HEK293 (cell line): ENCODE data around the gene FAM168A.

Source experiments
- CTCF ChIA-PET: fragments of 350-600 bp; formaldehyde crosslinking; extraction: SDS; loops from one replicate; lab custom pipeline; 2021; ENCODE audit warnings: antibody characterized with exemption; lab: Yijun Ruan, JAX
- POLR2A ChIA-PET: fragments of 300-600 bp; formaldehyde crosslinking; extraction: SDS; loops from one replicate; lab custom pipeline; 2020; ENCODE audit warnings: antibody characterized with exemption, inconsistent platforms; lab: Yijun Ruan, JAX
- H3K27ac ChIP-seq: fragments of 200-500 bp; sonication (Bioruptor generic); 2 replicates; pipeline ENCODE4 v1.5.1; 2014; ENCODE audit warnings: low read depth, low read length, control low read depth, inconsistent platforms; ENCODE audit errors: extremely low read depth
- H3K36me3 ChIP-seq, 2 experiments: fragments of 200-500 bp in 1 of 2; sonication (Bioruptor generic) in 1 of 2; 1 replicate in 1 of 2; 2 replicates in 1 of 2; pipeline ENCODE4 v1.5.1; 2014 to 2017; ENCODE audit warnings: inconsistent platforms in 2 of 2, low read length in 2 of 2; ENCODE audit not compliant: control insufficient read depth in 2 of 2, insufficient read depth in 1 of 2
- H3K4me1 ChIP-seq: fragments of 200-500 bp; sonication (Bioruptor generic); 2 replicates; pipeline ENCODE4 v1.5.1; 2014; ENCODE audit warnings: mild to moderate bottlenecking, low read length, inconsistent platforms; ENCODE audit not compliant: control insufficient read depth, insufficient read depth
- H3K4me3 ChIP-seq: 2 replicates; pipeline ENCODE4 v1.5.1; 2011; ENCODE audit warnings: low read depth, mild to moderate bottlenecking, control low read depth, low read length, moderate library complexity
- H3K9me3 ChIP-seq: fragments of 200-500 bp; sonication (Bioruptor generic); 2 replicates; pipeline ENCODE4 v1.5.1; 2014; ENCODE audit warnings: low read depth, low read length, inconsistent platforms; ENCODE audit not compliant: control insufficient read depth, insufficient read depth
- HOXC10 ChIP-seq: sonication (generic); formaldehyde crosslinking; IDR thresholded peaks from 2 replicates; pipeline ENCODE4 v1.8.1; 2023; ENCODE audit warnings: mild to moderate bottlenecking, missing genetic modification reagents
- KLF1 ChIP-seq: fragments of 450-650 bp; formaldehyde crosslinking; IDR thresholded peaks from 2 replicates; pipeline ENCODE4 v1.5.1; 2016; ENCODE audit warnings: missing biosample characterization, missing genetic modification characterization
- KLF8 ChIP-seq: fragments of 450-650 bp; formaldehyde crosslinking; IDR thresholded peaks from 2 replicates; pipeline ENCODE4 v1.5.1; 2016; ENCODE audit warnings: missing biosample characterization, missing genetic modification characterization
- KLF9 ChIP-seq: fragments of 450-650 bp; formaldehyde crosslinking; IDR thresholded peaks from 2 replicates; pipeline ENCODE4 v1.5.1; 2016; ENCODE audit warnings: missing biosample characterization, missing genetic modification characterization, low read depth
- SP7 ChIP-seq: fragments of 450-650 bp; formaldehyde crosslinking; IDR thresholded peaks from 2 replicates; pipeline ENCODE4 v1.5.1; 2016; ENCODE audit warnings: missing biosample characterization, missing genetic modification characterization
- YY2 ChIP-seq: fragments of 450-650 bp; formaldehyde crosslinking; IDR thresholded peaks from 2 replicates; pipeline ENCODE4 v1.5.1; 2016; ENCODE audit warnings: missing biosample characterization, missing genetic modification characterization
- ZNF140 ChIP-seq: fragments of 450-650 bp; formaldehyde crosslinking; IDR thresholded peaks from 2 replicates; pipeline ENCODE4 v1.5.1; 2016; ENCODE audit warnings: missing biosample characterization, missing genetic modification characterization
- ZNF175 ChIP-seq: fragments of 450-650 bp; formaldehyde crosslinking; IDR thresholded peaks from 2 replicates; pipeline ENCODE4 v1.5.1; 2016; ENCODE audit warnings: missing biosample characterization, missing genetic modification characterization
- ZNF292 ChIP-seq: fragments of 450-650 bp; formaldehyde crosslinking; IDR thresholded peaks from 2 replicates; pipeline ENCODE4 v1.5.1; 2016; ENCODE audit warnings: low read depth, missing biosample characterization, missing genetic modification characterization, borderline replicate concordance
- ZNF48 ChIP-seq: fragments of 450-650 bp; formaldehyde crosslinking; IDR thresholded peaks from 2 replicates; pipeline ENCODE4 v1.5.1; 2016; ENCODE audit warnings: missing biosample characterization, missing genetic modification characterization
- ZNF558 ChIP-seq: fragments of 450-650 bp; formaldehyde crosslinking; IDR thresholded peaks from 2 replicates; pipeline ENCODE4 v1.5.1; 2016; ENCODE audit warnings: missing biosample characterization, missing genetic modification characterization
- ZNF596 ChIP-seq: fragments of 450-650 bp; IDR thresholded peaks from 2 replicates; pipeline ENCODE4 v1.5.0; 2018; ENCODE audit warnings: missing biosample characterization, mild to moderate bottlenecking, missing genetic modification characterization, moderate library complexity
- TF ChIP-seq, protein P1 (sequence below): fragments of 450-650 bp; formaldehyde crosslinking; IDR thresholded peaks from 2 replicates; pipeline ENCODE4 v1.5.1; 2016; ENCODE audit warnings: missing biosample characterization, missing genetic modification characterization
- TF ChIP-seq, protein P2 (sequence below): fragments of 450-650 bp; formaldehyde crosslinking; IDR thresholded peaks from 2 replicates; pipeline ENCODE4 v1.5.1; 2016; ENCODE audit warnings: missing biosample characterization, missing genetic modification characterization, low read depth
- TF ChIP-seq, protein P3 (sequence below): fragments of 450-650 bp; formaldehyde crosslinking; IDR thresholded peaks from 2 replicates; pipeline ENCODE4 v1.5.1; 2016; ENCODE audit warnings: missing biosample characterization, missing genetic modification characterization

FAM168A gene

DNA sequence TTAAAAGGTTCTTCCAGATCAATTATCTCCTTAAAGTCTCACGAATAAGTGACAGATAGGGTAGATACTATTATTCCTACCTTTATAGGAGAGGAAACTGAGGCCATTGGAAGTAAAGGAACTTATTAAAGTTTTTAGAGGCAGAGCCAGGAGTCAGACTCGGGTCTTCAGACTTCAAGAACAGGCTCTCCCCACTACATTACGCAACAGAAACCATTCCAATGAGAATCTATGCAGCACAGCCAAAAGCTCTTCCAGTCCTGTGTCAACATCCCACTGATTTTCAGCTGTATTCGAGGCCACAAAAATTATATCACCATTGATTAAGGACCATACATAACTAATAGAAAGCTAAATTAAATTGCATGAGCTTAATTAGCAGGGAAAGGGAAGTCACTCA, 144.3 kb downstream of the FAM168A start:
- H3K27ac ChIP-seq: no peak overlapping the region
- H3K9me3 ChIP-seq: no peaks in the 10 kb centered on the region
- POLR2A ChIA-PET: no interaction called here
- H3K4me3 ChIP-seq: no peak overlapping the region
- H3K36me3 ChIP-seq: no peaks in the 10 kb centered on the region
- no peak for TF ChIP-seq KLF8
- TF ChIP-seq YY2 (tag by site-specific recombination): no peak
- TF ChIP-seq ZNF558 (tag by site-specific recombination): no peak
- TF ChIP-seq KLF1: no peak
- TF ChIP-seq ZNF48: no peak
- TF ChIP-seq, protein P1, sequence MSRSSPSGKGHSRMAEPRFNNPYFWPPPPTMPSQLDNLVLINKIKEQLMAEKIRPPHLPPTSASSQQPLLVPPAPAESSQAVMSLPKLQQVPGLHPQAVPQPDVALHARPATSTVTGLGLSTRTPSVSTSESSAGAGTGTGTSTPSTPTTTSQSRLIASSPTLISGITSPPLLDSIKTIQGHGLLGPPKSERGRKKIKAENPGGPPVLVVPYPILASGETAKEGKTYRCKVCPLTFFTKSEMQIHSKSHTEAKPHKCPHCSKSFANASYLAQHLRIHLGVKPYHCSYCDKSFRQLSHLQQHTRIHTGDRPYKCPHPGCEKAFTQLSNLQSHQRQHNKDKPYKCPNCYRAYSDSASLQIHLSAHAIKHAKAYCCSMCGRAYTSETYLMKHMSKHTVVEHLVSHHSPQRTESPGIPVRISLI: no peak
- TF ChIP-seq, protein P2, sequence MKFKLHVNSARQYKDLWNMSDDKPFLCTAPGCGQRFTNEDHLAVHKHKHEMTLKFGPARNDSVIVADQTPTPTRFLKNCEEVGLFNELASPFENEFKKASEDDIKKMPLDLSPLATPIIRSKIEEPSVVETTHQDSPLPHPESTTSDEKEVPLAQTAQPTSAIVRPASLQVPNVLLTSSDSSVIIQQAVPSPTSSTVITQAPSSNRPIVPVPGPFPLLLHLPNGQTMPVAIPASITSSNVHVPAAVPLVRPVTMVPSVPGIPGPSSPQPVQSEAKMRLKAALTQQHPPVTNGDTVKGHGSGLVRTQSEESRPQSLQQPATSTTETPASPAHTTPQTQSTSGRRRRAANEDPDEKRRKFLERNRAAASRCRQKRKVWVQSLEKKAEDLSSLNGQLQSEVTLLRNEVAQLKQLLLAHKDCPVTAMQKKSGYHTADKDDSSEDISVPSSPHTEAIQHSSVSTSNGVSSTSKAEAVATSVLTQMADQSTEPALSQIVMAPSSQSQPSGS (tag by site-specific recombination): no peak
- no peak for TF ChIP-seq ZNF140 (tag by site-specific recombination)
- TF ChIP-seq SP7 (tag by site-specific recombination): no peak
- H3K4me1 ChIP-seq: no peaks in the 10 kb centered on the region; the same call in 1 of the 2 replicates
- CTCF ChIA-PET: interaction anchor here (0.7 to 2.0 kb wide), 3 partner anchors 12 to 105 kb away, joined by 3 to 6 read pairs (median 4); no protein-coding TSS in a partner anchor

DNA sequence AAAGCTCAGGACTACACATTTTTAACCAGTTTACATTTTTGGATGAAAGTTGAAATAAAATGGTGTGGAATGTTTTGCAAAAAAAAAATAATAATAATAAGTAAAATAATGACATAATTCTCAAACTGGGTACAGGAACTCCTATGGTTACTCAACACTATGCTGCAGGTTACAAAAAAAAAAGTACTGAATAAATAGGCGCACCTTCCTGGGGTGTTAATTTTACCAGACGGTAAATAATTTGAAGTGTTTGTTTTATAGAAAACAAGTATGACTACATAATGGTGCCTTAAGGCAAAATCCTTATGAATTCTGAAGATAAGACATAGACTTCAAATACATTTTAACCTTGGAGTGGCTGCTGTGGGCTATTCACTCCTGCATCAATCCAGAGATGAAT, 145.2 kb downstream of the FAM168A start:
- POLR2A ChIA-PET: no interaction called here
- Histone ChIP-seq H3K4me1 (no peaks in the 10 kb centered on the region; the same call in 1 of the 2 replicates), H3K9me3 (no peaks in the 10 kb centered on the region), H3K27ac (no peak overlapping the region), H3K36me3 (no peaks in the 10 kb centered on the region), H3K4me3 (no peak overlapping the region)
- CTCF ChIA-PET: interaction anchor here (0.7 to 2.0 kb wide), 4 partner anchors 12 to 158 kb away, joined by 3 to 6 read pairs (median 4); no protein-coding TSS in a partner anchor
- TF ChIP-seq ZNF596 (tag by site-specific recombination) (no peak), KLF9 (tag by site-specific recombination) (no peak), ZNF292 (no peak), ZNF175 (tag by site-specific recombination) (no peak), HOXC10 (CRISPR knock-in tag) (no peak)
- TF ChIP-seq, protein P3, sequence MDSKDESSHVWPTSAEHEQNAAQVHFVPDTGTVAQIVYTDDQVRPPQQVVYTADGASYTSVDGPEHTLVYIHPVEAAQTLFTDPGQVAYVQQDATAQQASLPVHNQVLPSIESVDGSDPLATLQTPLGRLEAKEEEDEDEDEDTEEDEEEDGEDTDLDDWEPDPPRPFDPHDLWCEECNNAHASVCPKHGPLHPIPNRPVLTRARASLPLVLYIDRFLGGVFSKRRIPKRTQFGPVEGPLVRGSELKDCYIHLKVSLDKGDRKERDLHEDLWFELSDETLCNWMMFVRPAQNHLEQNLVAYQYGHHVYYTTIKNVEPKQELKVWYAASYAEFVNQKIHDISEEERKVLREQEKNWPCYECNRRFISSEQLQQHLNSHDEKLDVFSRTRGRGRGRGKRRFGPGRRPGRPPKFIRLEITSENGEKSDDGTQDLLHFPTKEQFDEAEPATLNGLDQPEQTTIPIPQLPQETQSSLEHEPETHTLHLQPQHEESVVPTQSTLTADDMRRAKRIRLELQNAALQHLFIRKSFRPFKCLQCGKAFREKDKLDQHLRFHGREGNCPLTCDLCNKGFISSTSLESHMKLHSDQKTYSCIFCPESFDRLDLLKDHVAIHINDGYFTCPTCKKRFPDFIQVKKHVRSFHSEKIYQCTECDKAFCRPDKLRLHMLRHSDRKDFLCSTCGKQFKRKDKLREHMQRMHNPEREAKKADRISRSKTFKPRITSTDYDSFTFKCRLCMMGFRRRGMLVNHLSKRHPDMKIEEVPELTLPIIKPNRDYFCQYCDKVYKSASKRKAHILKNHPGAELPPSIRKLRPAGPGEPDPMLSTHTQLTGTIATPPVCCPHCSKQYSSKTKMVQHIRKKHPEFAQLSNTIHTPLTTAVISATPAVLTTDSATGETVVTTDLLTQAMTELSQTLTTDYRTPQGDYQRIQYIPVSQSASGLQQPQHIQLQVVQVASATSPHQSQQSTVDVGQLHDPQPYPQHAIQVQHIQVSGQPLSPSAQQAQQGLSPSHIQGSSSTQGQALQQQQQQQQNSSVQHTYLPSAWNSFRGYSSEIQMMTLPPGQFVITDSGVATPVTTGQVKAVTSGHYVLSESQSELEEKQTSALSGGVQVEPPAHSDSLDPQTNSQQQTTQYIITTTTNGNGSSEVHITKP: no peak
- TF ChIP-seq, protein P2 (tag by site-specific recombination): no peak
